ENCODE data around the gene LIG4. TPM values are rescaled to one million over a fixed set of nuclear protein-coding genes. Genes with fewer than 3 reads are reported as not detected.

The LIG4 gene
- total and polyA plus RNA-seq, 9 of the 15 experiments (the other 6 are each of a cell fraction or from before 2014, with no cell fraction given), result 1.5 to 7.8 (median 5.1) TPM

- TF ChIP-seq, protein P1, sequence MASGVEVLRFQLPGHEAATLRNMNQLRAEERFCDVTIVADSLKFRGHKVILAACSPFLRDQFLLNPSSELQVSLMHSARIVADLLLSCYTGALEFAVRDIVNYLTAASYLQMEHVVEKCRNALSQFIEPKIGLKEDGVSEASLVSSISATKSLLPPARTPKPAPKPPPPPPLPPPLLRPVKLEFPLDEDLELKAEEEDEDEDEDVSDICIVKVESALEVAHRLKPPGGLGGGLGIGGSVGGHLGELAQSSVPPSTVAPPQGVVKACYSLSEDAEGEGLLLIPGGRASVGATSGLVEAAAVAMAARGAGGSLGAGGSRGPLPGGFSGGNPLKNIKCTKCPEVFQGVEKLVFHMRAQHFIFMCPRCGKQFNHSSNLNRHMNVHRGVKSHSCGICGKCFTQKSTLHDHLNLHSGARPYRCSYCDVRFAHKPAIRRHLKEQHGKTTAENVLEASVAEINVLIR (CRISPR knock-in tag; IDR thresholded peaks at IDR 0.05), result no peak
- TF ChIP-seq, protein P2, sequence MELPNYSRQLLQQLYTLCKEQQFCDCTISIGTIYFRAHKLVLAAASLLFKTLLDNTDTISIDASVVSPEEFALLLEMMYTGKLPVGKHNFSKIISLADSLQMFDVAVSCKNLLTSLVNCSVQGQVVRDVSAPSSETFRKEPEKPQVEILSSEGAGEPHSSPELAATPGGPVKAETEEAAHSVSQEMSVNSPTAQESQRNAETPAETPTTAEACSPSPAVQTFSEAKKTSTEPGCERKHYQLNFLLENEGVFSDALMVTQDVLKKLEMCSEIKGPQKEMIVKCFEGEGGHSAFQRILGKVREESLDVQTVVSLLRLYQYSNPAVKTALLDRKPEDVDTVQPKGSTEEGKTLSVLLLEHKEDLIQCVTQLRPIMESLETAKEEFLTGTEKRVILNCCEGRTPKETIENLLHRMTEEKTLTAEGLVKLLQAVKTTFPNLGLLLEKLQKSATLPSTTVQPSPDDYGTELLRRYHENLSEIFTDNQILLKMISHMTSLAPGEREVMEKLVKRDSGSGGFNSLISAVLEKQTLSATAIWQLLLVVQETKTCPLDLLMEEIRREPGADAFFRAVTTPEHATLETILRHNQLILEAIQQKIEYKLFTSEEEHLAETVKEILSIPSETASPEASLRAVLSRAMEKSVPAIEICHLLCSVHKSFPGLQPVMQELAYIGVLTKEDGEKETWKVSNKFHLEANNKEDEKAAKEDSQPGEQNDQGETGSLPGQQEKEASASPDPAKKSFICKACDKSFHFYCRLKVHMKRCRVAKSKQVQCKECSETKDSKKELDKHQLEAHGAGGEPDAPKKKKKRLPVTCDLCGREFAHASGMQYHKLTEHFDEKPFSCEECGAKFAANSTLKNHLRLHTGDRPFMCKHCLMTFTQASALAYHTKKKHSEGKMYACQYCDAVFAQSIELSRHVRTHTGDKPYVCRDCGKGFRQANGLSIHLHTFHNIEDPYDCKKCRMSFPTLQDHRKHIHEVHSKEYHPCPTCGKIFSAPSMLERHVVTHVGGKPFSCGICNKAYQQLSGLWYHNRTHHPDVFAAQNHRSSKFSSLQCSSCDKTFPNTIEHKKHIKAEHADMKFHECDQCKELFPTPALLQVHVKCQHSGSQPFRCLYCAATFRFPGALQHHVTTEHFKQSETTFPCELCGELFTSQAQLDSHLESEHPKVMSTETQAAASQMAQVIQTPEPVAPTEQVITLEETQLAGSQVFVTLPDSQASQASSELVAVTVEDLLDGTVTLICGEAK (IDR thresholded peaks at IDR 0.05), result peak; percentile 94
- TF ChIP-seq, protein P2 (CRISPR knock-in tag; IDR thresholded peaks at IDR 0.05), result no peak
- TF ChIP-seq, protein P3, sequence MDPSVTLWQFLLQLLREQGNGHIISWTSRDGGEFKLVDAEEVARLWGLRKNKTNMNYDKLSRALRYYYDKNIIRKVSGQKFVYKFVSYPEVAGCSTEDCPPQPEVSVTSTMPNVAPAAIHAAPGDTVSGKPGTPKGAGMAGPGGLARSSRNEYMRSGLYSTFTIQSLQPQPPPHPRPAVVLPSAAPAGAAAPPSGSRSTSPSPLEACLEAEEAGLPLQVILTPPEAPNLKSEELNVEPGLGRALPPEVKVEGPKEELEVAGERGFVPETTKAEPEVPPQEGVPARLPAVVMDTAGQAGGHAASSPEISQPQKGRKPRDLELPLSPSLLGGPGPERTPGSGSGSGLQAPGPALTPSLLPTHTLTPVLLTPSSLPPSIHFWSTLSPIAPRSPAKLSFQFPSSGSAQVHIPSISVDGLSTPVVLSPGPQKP (CRISPR knock-in tag; IDR thresholded peaks at IDR 0.05), result no peak
- TF ChIP-seq JUN (IDR thresholded peaks at IDR 0.05; ENCODE audit: borderline replicate concordance, low read depth, low read length) (0 out of 2 replicates have a peak, but pooled peaks have one; percentile 8), JUN (CRISPR knock-in tag; IDR thresholded peaks at IDR 0.05; ENCODE audit: borderline replicate concordance) (no peak), ZNF57 (CRISPR knock-in tag; IDR thresholded peaks at IDR 0.05) (no peak), KLF13 (tag; IDR thresholded peaks at IDR 0.05; ENCODE audit: borderline replicate concordance, low read depth) (no peak), MEF2A (IDR thresholded peaks at IDR 0.05; ENCODE audit: control insufficient read depth, low read depth, low read length) (no peak), NR1H2 (CRISPR knock-in tag; IDR thresholded peaks at IDR 0.05) (no peak), NRF1 (conservative IDR thresholded peaks at IDR 0.05 in 1 of 2, IDR thresholded peaks at IDR 0.05 in 1 of 2) (peak; percentile 85 to 87), KDM5B (IDR thresholded peaks at IDR 0.05; ENCODE audit: insufficient replicate concordance, low read depth, low read length) (peak; percentile 66)
- TF ChIP-seq, protein P4, sequence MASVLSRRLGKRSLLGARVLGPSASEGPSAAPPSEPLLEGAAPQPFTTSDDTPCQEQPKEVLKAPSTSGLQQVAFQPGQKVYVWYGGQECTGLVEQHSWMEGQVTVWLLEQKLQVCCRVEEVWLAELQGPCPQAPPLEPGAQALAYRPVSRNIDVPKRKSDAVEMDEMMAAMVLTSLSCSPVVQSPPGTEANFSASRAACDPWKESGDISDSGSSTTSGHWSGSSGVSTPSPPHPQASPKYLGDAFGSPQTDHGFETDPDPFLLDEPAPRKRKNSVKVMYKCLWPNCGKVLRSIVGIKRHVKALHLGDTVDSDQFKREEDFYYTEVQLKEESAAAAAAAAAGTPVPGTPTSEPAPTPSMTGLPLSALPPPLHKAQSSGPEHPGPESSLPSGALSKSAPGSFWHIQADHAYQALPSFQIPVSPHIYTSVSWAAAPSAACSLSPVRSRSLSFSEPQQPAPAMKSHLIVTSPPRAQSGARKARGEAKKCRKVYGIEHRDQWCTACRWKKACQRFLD (CRISPR knock-in tag; IDR thresholded peaks at IDR 0.05), result no peak; the same call in 1 of the 2 replicates
These were observed 3.0 kb upstream of the LIG4 start, which contains the start of gene ABHD13 (continued) for GRCh38 chr13:108218044-108218974.
